SK-N-SH treated with all-trans-retinoic acid at 6 μM for 48 hours (cell line): ENCODE results near the gene SCGB2B2.

Source experiments
- ATAC-seq: fragments of 200-7000 bp; cut with Tn5 transposase; 3 replicates; pipeline ENCODE4 v1.9.1; 2020; ENCODE audit warnings: mild to moderate bottlenecking, moderate library complexity
- ARNTL ChIP-seq: fragments of 450-650 bp; formaldehyde crosslinking; IDR thresholded peaks from 2 replicates; pipeline ENCODE4 v1.5.0; 2020; ENCODE audit warnings: low read depth, mild to moderate bottlenecking, moderate library complexity, borderline replicate concordance
- CSDC2 ChIP-seq: fragments of 250-450 bp; sonication (Bioruptor Pico); IDR thresholded peaks from 2 replicates; pipeline ENCODE4 v1.5.0; 2020; ENCODE audit warnings: mild to moderate bottlenecking, moderate library complexity
- ESRRG ChIP-seq: fragments of 250-450 bp; sonication (Bioruptor Pico); IDR thresholded peaks from 2 replicates; pipeline ENCODE4 v1.6.1; 2021; ENCODE audit warnings: mild to moderate bottlenecking
- GLIS3 ChIP-seq: fragments of 250-450 bp; sonication (Bioruptor Pico); IDR thresholded peaks from 2 replicates; pipeline ENCODE4 v1.5.0; 2020; ENCODE audit warnings: mild to moderate bottlenecking, moderate library complexity
- ISL1 ChIP-seq: fragments of 250-450 bp; sonication (Bioruptor Pico); IDR thresholded peaks from 2 replicates; pipeline ENCODE4 v2.1.2; 2022; ENCODE audit warnings: mild to moderate bottlenecking, moderate library complexity
- OSR1 ChIP-seq: fragments of 250-450 bp; sonication (Bioruptor Pico); IDR thresholded peaks from 2 replicates; pipeline ENCODE4 v1.8.0; 2022; ENCODE audit warnings: moderate library complexity, mild to moderate bottlenecking, inconsistent platforms
- PATZ1 ChIP-seq: fragments of 250-450 bp; sonication (Bioruptor Pico); IDR thresholded peaks from 2 replicates; pipeline ENCODE4 v1.8.0; 2020; ENCODE audit warnings: mild to moderate bottlenecking, moderate library complexity, borderline replicate concordance
- POU6F1 ChIP-seq: fragments of 250-450 bp; sonication (Bioruptor Pico); IDR thresholded peaks from 2 replicates; pipeline ENCODE4 v1.8.0; 2021; ENCODE audit warnings: low read depth, mild to moderate bottlenecking, moderate library complexity, borderline replicate concordance
- PPARA ChIP-seq: fragments of 250-450 bp; sonication (Bioruptor Pico); IDR thresholded peaks from 2 replicates; pipeline ENCODE4 v1.5.0; 2020; ENCODE audit warnings: mild to moderate bottlenecking, borderline replicate concordance
- SNAI2 ChIP-seq: fragments of 250-450 bp; sonication (Bioruptor Pico); IDR thresholded peaks from 2 replicates; pipeline ENCODE4 v1.5.0; 2020; ENCODE audit warnings: mild to moderate bottlenecking, moderate library complexity
- TCF4 ChIP-seq: fragments of 250-450 bp; sonication (Bioruptor Pico); IDR thresholded peaks from 2 replicates; pipeline ENCODE4 v1.8.0; 2021; ENCODE audit warnings: mild to moderate bottlenecking, moderate library complexity, borderline replicate concordance
- TSHZ2 ChIP-seq: fragments of 250-450 bp; sonication (Bioruptor Pico); IDR thresholded peaks from 2 replicates; pipeline ENCODE4 v1.5.0; 2020; ENCODE audit warnings: mild to moderate bottlenecking, moderate library complexity
- ZC3H10 ChIP-seq: fragments of 250-450 bp; sonication (Bioruptor Pico); IDR thresholded peaks from 2 replicates; pipeline ENCODE4 v1.5.1; 2021; ENCODE audit warnings: mild to moderate bottlenecking, moderate library complexity
- ZFP3 ChIP-seq: fragments of 250-450 bp; sonication (Bioruptor Pico); IDR thresholded peaks from 2 replicates; pipeline ENCODE4 v1.5.0; 2020; ENCODE audit warnings: mild to moderate bottlenecking, moderate library complexity
- ZNF565 ChIP-seq: fragments of 450-650 bp; formaldehyde crosslinking; conservative IDR thresholded peaks from 2 replicates; pipeline ENCODE4 v1.5.0; 2020; ENCODE audit warnings: low read depth, mild to moderate bottlenecking, moderate library complexity
- ZNF70 ChIP-seq: fragments of 450-650 bp; formaldehyde crosslinking; IDR thresholded peaks from 2 replicates; pipeline ENCODE4 v1.5.0; 2020; ENCODE audit warnings: mild to moderate bottlenecking, moderate library complexity
- ZNF8 ChIP-seq: fragments of 450-650 bp; formaldehyde crosslinking; IDR thresholded peaks from 2 replicates; pipeline ENCODE4 v1.5.0; 2020; ENCODE audit warnings: mild to moderate bottlenecking, moderate library complexity

The SCGB2B2 gene

GRCh38 chr19:34654796-34655195, 22.2 kb downstream of the SCGB2B2 start:
- TF ChIP-seq SNAI2 (CRISPR knock-in tag) = no peak
- ATAC-seq = no peak

GRCh38 chr19:34651747-34652146, 25.2 kb downstream of the SCGB2B2 start:
- ATAC-seq = no peak
- no peak for TF ChIP-seq ARNTL (CRISPR knock-in tag)
- no peak for TF ChIP-seq TCF4 (CRISPR knock-in tag)
- no peak for TF ChIP-seq PATZ1 (CRISPR knock-in tag)
- TF ChIP-seq PPARA (CRISPR knock-in tag) = no peak
- TF ChIP-seq GLIS3 = no peak
- no peak for TF ChIP-seq TSHZ2
- no peak for TF ChIP-seq CSDC2 (CRISPR knock-in tag)
- no peak for TF ChIP-seq ZFP3 (CRISPR knock-in tag)
- no peak for TF ChIP-seq ZC3H10 (CRISPR knock-in tag)

- TF ChIP-seq PATZ1 (CRISPR knock-in tag) (no peak), SNAI2 (CRISPR knock-in tag) (no peak), GLIS3 (no peak), ZFP3 (CRISPR knock-in tag) (no peak), ISL1 (no peak), ZNF565 (CRISPR knock-in tag) (no peak), OSR1 (no peak), CSDC2 (CRISPR knock-in tag) (no peak), ESRRG (CRISPR knock-in tag) (no peak), ARNTL (CRISPR knock-in tag) (no peak), ZNF8 (no peak), TCF4 (CRISPR knock-in tag) (no peak)
- ATAC-seq = no peak
Measured at GRCh38 chr19:34649886-34650543, 26.9 kb downstream of the SCGB2B2 start.

GRCh38 chr19:34645551-34645950, 31.4 kb downstream of the SCGB2B2 start:
- ATAC-seq = peak; percentile 47; the same call in 1 of the 3 replicates
- TF ChIP-seq PATZ1 (CRISPR knock-in tag) (no peak), ESRRG (CRISPR knock-in tag) (no peak), TCF4 (CRISPR knock-in tag) (peak; percentile 53; the same call in 1 of the 2 replicates), TSHZ2 (peak; percentile 23; the same call in 1 of the 2 replicates), POU6F1 (no peak), ZNF70 (CRISPR knock-in tag) (no peak), ZFP3 (CRISPR knock-in tag) (no peak), ZNF8 (no peak)
